NCI-H2081 treated with DMSO at 0.1 percent for 48 hours (cell line): ENCODE data around the gene TREH.
"Not testable (repeated sequence)": the region's sequence is repeated elsewhere in the genome, so short reads cannot be mapped to it uniquely, and the experiment has no call there.

Experiments used
- DNase-seq: peaks from one replicate; lab custom pipeline; 2025; lab: John Stamatoyannopoulos, UW

Gene TREH

DNA sequence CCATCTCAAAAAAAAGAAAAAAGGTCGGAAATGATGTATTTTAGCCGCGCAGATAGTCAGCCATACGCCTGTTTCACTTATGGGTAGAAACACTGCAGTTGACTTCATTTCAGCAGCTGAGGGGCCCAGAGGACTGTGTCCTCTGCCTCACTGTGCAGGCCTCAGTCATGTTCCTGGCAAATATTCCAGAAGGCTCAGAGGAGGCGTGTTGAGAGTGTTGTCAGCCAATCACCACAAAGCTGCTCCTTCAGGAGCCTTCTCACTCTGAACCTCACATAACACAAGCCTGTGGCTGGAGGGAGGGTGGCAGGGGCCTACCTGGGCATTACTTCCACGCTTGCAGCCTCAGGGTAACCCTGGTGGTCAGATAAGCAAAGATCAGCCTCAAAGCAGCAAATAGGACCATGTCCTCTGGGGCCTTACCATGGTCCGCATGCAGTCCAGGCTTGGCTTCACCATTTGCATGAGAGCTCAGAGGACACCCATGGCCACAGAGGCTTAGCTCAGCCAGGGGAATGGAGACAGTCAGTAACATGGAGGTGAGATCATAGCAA is 17.3 kb upstream of the TREH start:
- DNase-seq: no peak

DNA sequence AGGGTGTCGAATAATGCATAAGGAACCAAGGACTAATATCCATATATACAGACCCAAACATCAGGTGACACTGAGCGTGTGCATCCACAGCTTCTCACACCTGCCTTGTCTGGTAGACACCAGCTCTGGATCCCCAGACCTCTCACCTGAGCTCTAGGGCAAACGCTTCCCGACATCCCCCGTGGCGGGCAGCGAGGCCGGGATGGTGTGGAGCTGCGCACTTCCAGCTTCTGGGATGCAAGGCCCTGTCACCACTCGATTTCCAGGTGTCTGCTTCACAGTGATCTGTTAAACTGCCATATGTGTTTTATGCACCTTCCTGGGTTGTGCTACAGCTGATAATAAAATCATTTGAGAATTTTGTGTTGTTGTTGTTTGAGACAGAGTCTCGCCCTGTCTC is 15.3 kb upstream of the TREH start:
- DNase-seq: no peak

- no peak for DNase-seq
Observed at GRCh38 chr11:118694185-118694584, 14.7 kb upstream of the TREH start.

- DNase-seq: no peak
Observed at GRCh38 chr11:118691926-118692830, 12.7 kb upstream of the TREH start.

GRCh38 chr11:118690553-118691304 is 11.3 kb upstream of the TREH start:
- no peak for DNase-seq

GRCh38 chr11:118689852-118690552 is 10.6 kb upstream of the TREH start:
- DNase-seq: peak; percentile 78

DNA sequence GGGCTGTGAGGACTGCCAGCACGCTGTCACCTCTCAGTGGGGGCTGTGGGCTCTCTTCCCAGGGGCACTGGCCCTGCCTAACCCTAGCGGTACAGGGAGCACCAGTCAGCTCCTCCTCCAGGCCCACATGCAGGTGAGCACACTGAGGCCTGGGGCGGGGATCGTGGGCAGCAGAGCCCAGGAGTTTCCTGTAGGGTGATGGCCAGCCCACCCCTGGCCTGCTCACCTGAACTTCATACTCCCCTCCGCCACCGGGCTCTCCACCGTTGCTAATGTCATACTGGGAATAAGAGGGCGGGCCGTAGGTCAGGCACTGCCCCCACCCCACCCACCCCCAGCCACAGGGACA is 10.0 kb upstream of the TREH start:
- DNase-seq: no peak

GRCh38 chr11:118688851-118689502 is 9.5 kb upstream of the TREH start:
- DNase-seq: no peak

- DNase-seq: not testable (repeated sequence)
Observed at GRCh38 chr11:118688339-118688738, 8.9 kb upstream of the TREH start.

- DNase-seq: no peak
Observed at GRCh38 chr11:118687906-118688305, 8.5 kb upstream of the TREH start.

DNA sequence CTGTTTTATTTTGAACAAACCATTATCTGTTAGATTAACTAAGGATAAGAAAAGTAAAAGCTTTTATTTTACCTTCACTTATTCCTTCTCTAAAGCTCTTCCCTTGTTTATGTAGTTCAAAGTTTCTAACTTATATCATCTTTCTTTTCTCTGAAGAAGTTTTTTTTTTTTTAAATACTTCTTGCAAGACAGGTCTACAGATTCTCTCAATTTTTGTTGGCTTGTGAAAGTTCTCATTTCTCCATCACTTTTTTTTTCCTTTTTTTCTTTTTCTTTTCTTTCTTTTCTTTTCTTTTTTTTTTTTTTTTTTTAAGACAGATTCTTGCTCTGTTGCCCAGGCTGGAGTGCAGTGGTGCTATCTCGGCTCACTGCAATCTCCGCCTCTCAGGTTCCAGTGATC is 4.7 kb upstream of the TREH start:
- no peak for DNase-seq

- not testable (repeated sequence) for DNase-seq
Observed at GRCh38 chr11:118682939-118683338, 3.5 kb upstream of the TREH start.

DNA sequence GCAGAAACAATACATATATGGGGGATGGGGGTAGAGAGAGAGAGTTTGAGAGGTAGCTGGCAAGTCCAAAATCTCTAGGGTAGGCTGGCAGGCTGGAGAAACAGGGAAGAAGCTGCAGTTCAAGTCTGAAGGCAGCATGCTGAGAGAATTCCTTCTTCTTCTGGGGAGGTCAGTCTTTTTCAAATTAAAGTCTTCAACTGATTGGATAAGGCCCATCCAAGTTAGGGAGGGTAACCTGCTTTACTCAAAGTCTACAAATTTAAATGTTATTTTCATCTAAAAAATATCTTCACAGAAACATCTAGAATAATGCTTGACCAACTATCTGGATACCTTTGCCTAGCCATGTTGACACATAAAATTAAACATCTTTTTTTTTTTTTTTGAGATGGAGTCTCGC is 2.9 kb upstream of the TREH start:
- no peak for DNase-seq

- not testable (repeated sequence) for DNase-seq
Observed at GRCh38 chr11:118678908-118679307, 542 bp downstream of the TREH start.

GRCh38 chr11:118677977-118678376 is 1.5 kb downstream of the TREH start:
- DNase-seq: no peak

- no peak for DNase-seq
Observed at GRCh38 chr11:118674082-118674435, 5.4 kb downstream of the TREH start.

DNA sequence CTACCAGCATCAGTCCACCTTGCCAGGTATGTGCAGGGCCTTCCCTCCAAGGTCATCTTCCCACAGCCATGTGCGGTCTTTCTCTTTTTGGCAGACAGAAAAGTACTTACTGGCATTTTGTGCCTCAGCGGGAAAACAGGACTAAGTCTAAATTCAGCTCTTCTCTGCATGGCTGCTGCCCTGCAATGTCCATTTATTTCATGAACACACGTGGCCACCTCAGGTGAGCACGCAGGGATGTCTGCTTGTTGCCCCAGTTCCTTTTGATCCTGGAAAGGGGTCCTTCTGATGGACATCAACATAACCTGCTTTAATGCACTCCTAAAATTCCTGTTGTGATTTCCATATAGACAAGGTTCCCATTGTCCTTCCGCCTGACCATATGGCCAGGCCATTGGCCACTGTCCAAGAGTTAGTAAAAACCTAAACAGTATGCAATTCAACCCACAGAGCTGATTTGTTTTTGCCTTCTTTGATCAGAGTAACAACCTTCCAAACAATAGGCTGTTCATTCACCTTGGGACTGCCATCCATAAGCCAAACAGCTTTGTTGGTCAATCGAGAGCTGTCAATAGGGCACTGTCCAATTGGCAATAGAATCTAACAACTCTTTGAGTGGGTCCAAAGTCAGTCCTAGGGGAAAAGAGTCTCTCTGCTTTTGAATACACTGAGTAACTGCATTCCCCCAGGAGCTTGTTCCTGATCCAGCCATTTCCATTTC is 5.9 kb downstream of the TREH start:
- no peak for DNase-seq

GRCh38 chr11:118672846-118673245 is 6.6 kb downstream of the TREH start:
- no peak for DNase-seq

- no peak for DNase-seq
Observed at GRCh38 chr11:118671254-118671653, 8.2 kb downstream of the TREH start.

DNA sequence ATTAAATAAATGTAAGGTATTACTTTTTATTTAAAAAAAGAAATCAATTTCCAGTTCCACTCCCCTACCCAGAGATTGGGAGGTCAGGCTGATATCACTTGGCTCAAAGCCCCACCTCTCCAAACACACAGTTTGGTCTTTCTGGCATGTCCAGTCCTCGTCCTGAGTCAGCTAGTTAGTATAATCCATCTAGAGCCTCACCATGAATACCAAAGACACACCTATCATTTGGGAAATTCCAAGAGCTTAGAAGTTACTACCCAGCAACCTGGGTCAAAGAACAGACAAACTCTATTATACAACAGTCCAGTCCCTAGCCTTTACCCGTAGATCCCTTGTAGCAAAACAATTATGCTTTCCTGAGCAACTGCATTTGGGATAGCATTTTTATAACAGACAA is 9.4 kb downstream of the TREH start:
- DNase-seq: no peak

- DNase-seq: no peak
Observed at GRCh38 chr11:118666371-118666770, 13.1 kb downstream of the TREH start.
